ENCODE results near the gene MAST4. TPM values are rescaled to one million over a fixed set of nuclear protein-coding genes. Genes with fewer than 3 reads are reported as not detected.

MAST4 gene
- total and polyA plus RNA-seq, 2 of the 8 experiments (the other 6 are each of a cell fraction or from before 2014, with no cell fraction given) = 1.5 to 2.6 TPM

GRCh38 chr5:67190861-67191260, 594.7 kb downstream of the MAST4 start:
- H3K9me3 ChIP-seq (ENCODE audit: insufficient read depth in 2 of 2, low read depth in 1 of 2, low read length in 1 of 2) = peaks cover 0 to 7% of the 10 kb centered on the region in 2 experiments; a peak in 1 of 4 replicates
- no peaks in the 10 kb centered on the region for H3K79me2 ChIP-seq (ENCODE audit: control insufficient read depth in 1 of 2, insufficient read depth in 2 of 2, low read length in 2 of 2)
- TF ChIP-seq CHD2 (IDR thresholded peaks at IDR 0.05; ENCODE audit: low read length) (no peak), NRF1 (IDR thresholded peaks at IDR 0.05; ENCODE audit: low read depth, low read length) (no peak), SIX5 (IDR thresholded peaks at IDR 0.05; ENCODE audit: low read depth, low read length) (no peak), TEAD4 (IDR thresholded peaks at IDR 0.05; ENCODE audit: low read depth, low read length) (0 out of 2 replicates have a peak, but pooled peaks have one; percentile 44), MAFK (IDR thresholded peaks at IDR 0.05; ENCODE audit: low read depth, low read length) (no peak), SIN3A (conservative IDR thresholded peaks at IDR 0.05 in 1 of 2, IDR thresholded peaks at IDR 0.05 in 1 of 2; ENCODE audit: low read depth in 1 of 2, low read length in 2 of 2) (no peak), YY1 (IDR thresholded peaks at IDR 0.05; ENCODE audit: low read depth, low read length) (no peak)
- H3K4ac ChIP-seq (replicated peaks; ENCODE audit: insufficient read length, low read depth, low read length) = no peak overlapping the region
- H4K5ac ChIP-seq (ENCODE audit: insufficient read length, low read depth, low read length) = no peak overlapping the region
- H2BK120ac ChIP-seq (replicated peaks; ENCODE audit: low read depth, low read length) = no peak overlapping the region
- H3K4me2 ChIP-seq (ENCODE audit: insufficient read depth in 1 of 2, low read depth in 2 of 2, low read length in 2 of 2) = no peak overlapping the region
- 66% methylated on average over 5 of the region's 5 CpGs; no CpG with 5 or more reads in 1 of the 2 experiments for WGBS, 2 experiments (ENCODE audit: extremely low coverage in 1 of 2, insufficient coverage in 1 of 2, insufficient read length in 1 of 2, insufficient replicate concordance in 2 of 2, low coverage in 1 of 2, low lambda C conversion rate in 2 of 2, missing lambda C conversion rate in 1 of 2)
- DNase-seq (ENCODE audit: low read depth in 1 of 2, low spot score in 2 of 2) (no peak), FAIRE-seq (peak; percentile 13)
- no peak overlapping the region for H3K27ac ChIP-seq (ENCODE audit: low read depth, low read length)
- no peak overlapping the region for H2AK5ac ChIP-seq (ENCODE audit: low read depth, low read length)
- ChIA-PET CTCF (ENCODE audit: partially characterized antibody) (interaction anchor here (1.0 to 1.1 kb wide), 2 partner anchors 13 to 21 kb away, joined by 3 to 4 read pairs; no protein-coding TSS in a partner anchor), POLR2A (ENCODE audit: partially characterized antibody) (interaction anchor here (0.7 kb wide), 1 partner anchor 25 kb away, joined by 3 read pairs; no protein-coding TSS in a partner anchor)
- H2BK12ac ChIP-seq (ENCODE audit: low read depth, low read length) = no peak overlapping the region
- no peak overlapping the region; the same call in 1 of the 2 replicates for H3K18ac ChIP-seq (ENCODE audit: extremely low read depth, low read length)
- H2BK20ac ChIP-seq (ENCODE audit: low read length) = no peak overlapping the region
- no peaks in the 10 kb centered on the region for H3K36me3 ChIP-seq (ENCODE audit: control insufficient read depth in 2 of 4, insufficient read depth in 4 of 4, low read length in 3 of 4)
- no peak overlapping the region for H3K23ac ChIP-seq (ENCODE audit: insufficient read length)
- no peaks in the 10 kb centered on the region for H3K79me1 ChIP-seq (ENCODE audit: low read depth, low read length)
- no peaks in the 10 kb centered on the region for H3K23me2 ChIP-seq (ENCODE audit: low read depth, low read length)
- H3K14ac ChIP-seq (ENCODE audit: insufficient read length) = no peak overlapping the region
- no peak overlapping the region for H3K56ac ChIP-seq (replicated peaks; ENCODE audit: insufficient read length, low read depth, low read length)
- no peak overlapping the region for H4K91ac ChIP-seq (replicated peaks; ENCODE audit: insufficient read length, low read length)
- peaks cover 0 to 11% (median 3%) of the 10 kb centered on the region in 4 experiments; a peak in 3 of 7 replicates for H3K4me1 ChIP-seq (replicated peaks in 1 of 4; ENCODE audit: control insufficient read depth in 3 of 4, insufficient read depth in 4 of 4, low read length in 3 of 4)
- no peak overlapping the region for H3K4me3 ChIP-seq (ENCODE audit: extremely low read depth in 1 of 4, insufficient read depth in 2 of 4, low read depth in 3 of 4, low read length in 4 of 4)
- peak overlapping the region; percentile 53; the same call in 1 of the 2 replicates for H2BK15ac ChIP-seq (ENCODE audit: low read length)
- H4K8ac ChIP-seq (ENCODE audit: extremely low read depth, insufficient read depth, low read length) = no peak overlapping the region
- no peak overlapping the region for H2BK5ac ChIP-seq (ENCODE audit: low read depth, low read length)
- no peaks in the 10 kb centered on the region for H3K27me3 ChIP-seq (replicated peaks in 1 of 4; ENCODE audit: control insufficient read depth in 3 of 4, extremely low read depth in 1 of 4, insufficient read depth in 3 of 4, low read length in 3 of 4)
- H4K20me1 ChIP-seq (replicated peaks in 1 of 2; ENCODE audit: control insufficient read depth in 1 of 2, insufficient read depth in 2 of 2, low read length in 2 of 2) = no peaks in the 10 kb centered on the region
- H2AFZ ChIP-seq (ENCODE audit: low read length) = peak overlapping the region; percentile 40
- no peak overlapping the region for H3K9ac ChIP-seq (replicated peaks in 1 of 4; ENCODE audit: extremely low read depth in 1 of 4, low read depth in 3 of 4, low read length in 3 of 4)

All from H1 (cell line).